ENCODE results near the gene C1QL4. TPM values are rescaled to one million over a fixed set of nuclear protein-coding genes. Genes with fewer than 3 reads are reported as not detected.
"Not testable (repeated sequence)": the region's sequence is repeated elsewhere in the genome, so short reads cannot be mapped to it uniquely, and the experiment has no call there.

The C1QL4 gene
- total RNA-seq, 1 donor from 2014 or later, result 0.63 TPM

DNA sequence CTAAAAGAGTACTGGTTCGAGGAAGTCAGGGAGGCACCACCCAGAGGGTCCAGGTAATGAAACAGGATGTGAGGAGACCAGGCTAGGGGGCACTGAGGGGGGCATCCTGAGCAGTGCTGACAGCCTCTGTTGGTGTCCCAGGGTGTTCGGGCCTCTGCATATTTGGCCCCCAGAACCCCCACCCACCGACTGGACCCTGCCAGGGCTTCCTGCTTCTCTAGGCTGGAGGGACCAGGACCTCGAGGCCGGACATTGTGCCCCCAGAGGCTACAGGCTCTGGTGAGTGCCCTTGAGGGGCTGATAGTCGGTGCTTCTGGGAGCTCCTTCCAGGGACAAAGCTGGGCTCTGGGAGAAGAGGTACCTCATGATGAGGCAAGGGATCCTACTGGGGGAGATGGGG is 11.4 kb downstream of the C1QL4 start:
- H3K36me3 Mint-ChIP-seq (ENCODE audit: low read depth), result peaks cover 5% of the 10 kb centered on the region

DNA sequence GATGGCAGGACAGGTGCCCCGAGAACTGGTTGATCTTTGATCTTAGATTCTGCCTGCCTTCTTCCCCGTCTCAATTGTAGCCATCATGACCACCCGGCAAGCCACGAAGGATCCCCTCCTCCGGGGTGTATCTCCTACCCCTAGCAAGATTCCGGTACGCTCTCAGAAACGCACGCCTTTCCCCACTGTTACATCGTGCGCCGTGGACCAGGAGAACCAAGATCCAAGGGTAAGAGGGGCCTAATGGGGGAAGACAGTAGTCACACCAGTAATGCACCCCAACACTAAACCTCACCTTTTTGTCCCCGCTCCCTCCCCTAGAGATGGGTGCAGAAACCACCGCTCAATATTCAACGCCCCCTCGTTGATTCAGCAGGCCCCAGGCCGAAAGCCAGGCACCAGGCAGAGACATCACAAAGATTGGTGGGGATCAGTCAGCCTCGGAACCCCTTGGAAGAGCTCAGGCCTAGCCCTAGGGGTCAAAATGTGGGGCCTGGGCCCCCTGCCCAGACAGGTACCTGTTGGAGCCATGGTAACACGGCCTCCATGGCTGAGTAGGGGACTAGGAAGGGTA is 13.4 kb downstream of the C1QL4 start:
- H3K36me3 Mint-ChIP-seq (ENCODE audit: low read depth), result peaks cover 5% of the 10 kb centered on the region
- no peaks in the 10 kb centered on the region for H3K9me3 Mint-ChIP-seq
- H3K4me1 Mint-ChIP-seq, result peaks cover 24% of the 10 kb centered on the region
- no peak for TF ChIP-seq CTCF (conservative IDR thresholded peaks at IDR 0.05)
- H3K4me3 Mint-ChIP-seq, result peak overlapping the region; percentile 99
- H3K27ac Mint-ChIP-seq (ENCODE audit: unreplicated experiment), result peak overlapping the region; percentile 93
- H3K27me3 Mint-ChIP-seq (ENCODE audit: low read depth), result peaks cover 14% of the 10 kb centered on the region
- DNase-seq (ENCODE audit: low read depth, low spot score), result no peak

More for the DNA sequence above, 11.4 kb downstream of the C1QL4 start:
- Mint-ChIP-seq H3K27ac (ENCODE audit: unreplicated experiment) (no peak overlapping the region), H3K4me1 (peaks cover 24% of the 10 kb centered on the region), H3K4me3 (peak overlapping the region; percentile 54), H3K27me3 (ENCODE audit: low read depth) (no peaks in the 10 kb centered on the region), H3K9me3 (no peaks in the 10 kb centered on the region)
- no peak for DNase-seq (ENCODE audit: low read depth, low spot score)
- TF ChIP-seq CTCF (conservative IDR thresholded peaks at IDR 0.05), result no peak

- H3K9me3 Mint-ChIP-seq, result no peaks in the 10 kb centered on the region
- peak within 1 kb of the TSS; percentile 99 for H3K4me3 Mint-ChIP-seq
- peaks cover 24% of the 10 kb centered on the region for H3K4me1 Mint-ChIP-seq
- peak; percentile 97 for DNase-seq (ENCODE audit: low read depth, low spot score)
- peaks cover 14% of the 10 kb centered on the region for H3K27me3 Mint-ChIP-seq (ENCODE audit: low read depth)
- TF ChIP-seq CTCF (conservative IDR thresholded peaks at IDR 0.05), result no peak
- H3K36me3 Mint-ChIP-seq (ENCODE audit: low read depth), result peaks cover 4% of the 10 kb centered on the region
- H3K27ac Mint-ChIP-seq (ENCODE audit: unreplicated experiment), result peak within 1 kb of the TSS; percentile 93
These were observed 14.1 kb downstream of the C1QL4 start, which contains the start of gene TROAP for GRCh38 chr12:49322708-49323523. Gene TROAP, plus strand, starts transcription at chr12:49323255. Its CDS starts 354 bp downstream, at chr12:49323609.

GRCh38 chr12:49322367-49322707 is 14.7 kb downstream of the C1QL4 start:
- Mint-ChIP-seq H3K27me3 (ENCODE audit: low read depth) (peaks cover 14% of the 10 kb centered on the region), H3K36me3 (ENCODE audit: low read depth) (peaks cover 2% of the 10 kb centered on the region), H3K9me3 (no peaks in the 10 kb centered on the region), H3K27ac (ENCODE audit: unreplicated experiment) (peak overlapping the region; percentile 67), H3K4me1 (peaks cover 24% of the 10 kb centered on the region), H3K4me3 (peak overlapping the region; percentile 99)
- no peak for TF ChIP-seq CTCF (conservative IDR thresholded peaks at IDR 0.05)
- DNase-seq (ENCODE audit: low read depth, low spot score), result no peak

GRCh38 chr12:49320411-49321103 is 16.4 kb downstream of the C1QL4 start:
- peak overlapping the region; percentile 52 for H3K4me3 Mint-ChIP-seq
- H3K27ac Mint-ChIP-seq (ENCODE audit: unreplicated experiment); H3K36me3 Mint-ChIP-seq (ENCODE audit: low read depth): not testable (repeated sequence)

GRCh38 chr12:49317118-49317517 is 19.9 kb downstream of the C1QL4 start:
- not testable (repeated sequence) for H3K27ac Mint-ChIP-seq (ENCODE audit: unreplicated experiment); DNase-seq (ENCODE audit: low read depth, low spot score); H3K4me3 Mint-ChIP-seq; H3K36me3 Mint-ChIP-seq (ENCODE audit: low read depth); H3K4me1 Mint-ChIP-seq; H3K9me3 Mint-ChIP-seq
- peaks cover 25% of the 10 kb centered on the region for H3K27me3 Mint-ChIP-seq (ENCODE audit: low read depth)

More at GRCh38 chr12:49320411-49321103, 16.4 kb downstream of the C1QL4 start:
- peaks cover 24% of the 10 kb centered on the region for H3K4me1 Mint-ChIP-seq
- peaks cover 14% of the 10 kb centered on the region for H3K27me3 Mint-ChIP-seq (ENCODE audit: low read depth)
- not testable (repeated sequence) for H3K9me3 Mint-ChIP-seq; DNase-seq (ENCODE audit: low read depth, low spot score)
